ENCODE data around the gene ESF1.
"Not testable (repeated sequence)": the region's sequence is repeated elsewhere in the genome, so short reads cannot be mapped to it uniquely, and the experiment has no call there.

ESF1 gene

GRCh38 chr20:13775867-13776266 lies 8.9 kb downstream of the ESF1 start:
- Mint-ChIP-seq H3K27me3 (no peaks in the 10 kb centered on the region), H3K4me3 (no peak overlapping the region), H3K9me3 (no peaks in the 10 kb centered on the region), H3K27ac (no peak overlapping the region), H3K36me3 (peaks cover 39% of the 10 kb centered on the region), H3K4me1 (peaks cover 13% of the 10 kb centered on the region)
- CTCF ChIA-PET, result interaction anchor here (0.6 to 1.0 kb wide), 2 partner anchors 12 to 75 kb away, joined by 3 to 4 read pairs; no protein-coding TSS in a partner anchor
- DNase-seq, result no peak

GRCh38 chr20:13772529-13772928 lies 12.2 kb downstream of the ESF1 start:
- H3K27me3 Mint-ChIP-seq, result no peaks in the 10 kb centered on the region
- H3K4me3 Mint-ChIP-seq, result no peak overlapping the region
- peaks cover 41% of the 10 kb centered on the region for H3K36me3 Mint-ChIP-seq
- H3K27ac Mint-ChIP-seq, result no peak overlapping the region
- no peaks in the 10 kb centered on the region for H3K9me3 Mint-ChIP-seq
- peaks cover 3% of the 10 kb centered on the region for H3K4me1 Mint-ChIP-seq
- CTCF ChIA-PET, result interaction anchor here (0.6 to 1.8 kb wide), 9 partner anchors 9 to 847 kb away, joined by 3 to 10 read pairs (median 4); partner anchors contain the start of genes ESF1 and NDUFAF5
- DNase-seq, result no peak

DNA sequence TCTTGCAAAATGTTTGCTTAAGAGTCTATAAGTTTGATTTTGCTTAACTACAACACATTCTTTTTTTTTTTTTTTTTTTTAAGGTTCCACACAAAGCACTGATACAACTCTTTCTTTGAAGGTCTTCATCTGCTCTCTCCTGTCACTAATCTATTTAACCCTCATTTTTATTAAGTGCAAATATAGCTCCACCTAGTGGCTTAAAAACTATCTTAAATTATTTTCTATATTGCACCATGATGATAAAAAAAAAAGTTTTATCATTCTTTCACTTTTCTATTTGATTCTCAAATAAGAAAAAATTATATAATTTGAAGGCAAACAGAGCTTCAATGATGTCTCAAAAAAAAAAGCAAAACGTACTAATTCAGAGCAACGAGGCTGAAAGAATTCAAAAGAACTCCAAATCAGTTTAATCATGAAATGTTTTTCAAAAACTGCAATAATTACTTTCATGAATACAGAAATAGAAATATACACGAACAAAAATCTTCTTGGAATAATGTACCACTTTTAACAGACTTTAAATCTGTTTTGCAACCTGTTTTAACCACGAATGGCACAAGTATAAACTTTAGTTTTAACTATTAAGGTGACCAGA lies 12.8 kb downstream of the ESF1 start:
- Mint-ChIP-seq H3K27ac (no peak overlapping the region), H3K9me3 (no peaks in the 10 kb centered on the region), H3K4me3 (no peak overlapping the region), H3K36me3 (peaks cover 42% of the 10 kb centered on the region), H3K4me1 (no peaks in the 10 kb centered on the region), H3K27me3 (no peaks in the 10 kb centered on the region)
- no peak for DNase-seq
- CTCF ChIA-PET, result interaction anchor here (0.6 to 1.8 kb wide), 16 partner anchors 9 to 857 kb away, joined by 3 to 12 read pairs (median 4); partner anchors contain the start of genes ESF1 and NDUFAF5

GRCh38 chr20:13770141-13770540 lies 14.6 kb downstream of the ESF1 start:
- CTCF ChIA-PET, result interaction anchor here (0.9 to 1.1 kb wide), 2 partner anchors 15 to 21 kb away, joined by 3 read pairs; partner anchors contain the start of gene NDUFAF5
- H3K9me3 Mint-ChIP-seq, result peaks cover 4% of the 10 kb centered on the region
- no peak for DNase-seq
- no peak overlapping the region for H3K27ac Mint-ChIP-seq
- no peak overlapping the region for H3K4me3 Mint-ChIP-seq
- no peaks in the 10 kb centered on the region for H3K27me3 Mint-ChIP-seq
- H3K36me3 Mint-ChIP-seq, result peaks cover 48% of the 10 kb centered on the region
- H3K4me1 Mint-ChIP-seq, result peaks cover 9% of the 10 kb centered on the region

DNA sequence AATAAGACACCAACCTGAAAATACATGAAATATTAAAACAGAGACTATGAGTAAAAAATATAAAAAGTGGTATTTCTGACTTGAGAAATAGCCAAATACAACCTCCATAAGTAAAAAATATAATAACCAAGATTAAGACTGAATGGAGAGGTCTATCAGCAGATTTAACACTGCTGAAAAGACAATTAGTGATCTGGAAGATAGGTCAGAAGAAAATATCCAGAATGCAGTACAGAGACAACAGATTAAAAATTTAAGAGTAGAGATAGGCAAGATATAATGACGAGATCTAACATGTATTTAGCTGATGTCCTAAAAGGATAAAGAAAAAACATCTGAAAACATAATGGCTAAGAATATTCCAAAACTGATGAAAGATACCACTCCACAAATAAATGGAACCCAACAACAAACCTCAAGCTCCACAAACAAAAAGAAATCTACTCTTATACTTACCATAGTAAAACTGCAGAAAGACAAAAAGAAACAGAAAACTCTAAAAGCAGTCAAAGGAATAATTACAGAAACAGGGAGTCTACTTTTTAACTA lies 18.8 kb downstream of the ESF1 start:
- no peak overlapping the region for H3K27ac Mint-ChIP-seq
- DNase-seq, result no peak
- H3K9me3 Mint-ChIP-seq, result peaks cover 4% of the 10 kb centered on the region
- no peak overlapping the region for H3K4me3 Mint-ChIP-seq
- CTCF ChIA-PET, result interaction anchor here (1.2 kb wide), 1 partner anchor 11 kb away, joined by 3 read pairs; no protein-coding TSS in a partner anchor
- H3K27me3 Mint-ChIP-seq, result no peaks in the 10 kb centered on the region
- H3K36me3 Mint-ChIP-seq, result peaks cover 46% of the 10 kb centered on the region
- peaks cover 17% of the 10 kb centered on the region for H3K4me1 Mint-ChIP-seq

DNA sequence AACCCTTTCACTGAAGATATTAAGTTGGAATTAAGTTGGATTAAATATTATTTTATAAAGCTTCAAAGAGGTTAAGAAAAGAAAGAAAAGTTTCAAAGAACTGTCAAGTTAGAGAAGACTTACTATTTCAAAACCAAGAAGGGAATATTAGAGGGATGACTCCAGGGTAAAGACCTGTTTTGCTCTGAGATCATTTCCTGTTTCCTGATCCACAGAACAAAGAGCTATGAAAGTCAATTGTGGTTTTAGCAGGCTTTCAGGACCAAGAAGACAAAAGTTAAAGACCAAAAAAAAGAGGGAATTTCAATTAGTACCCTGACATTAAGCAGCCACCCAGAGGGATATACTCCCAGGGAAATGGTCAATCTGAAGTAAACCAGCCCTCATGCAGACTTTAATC lies 19.4 kb downstream of the ESF1 start:
- H3K36me3 Mint-ChIP-seq, result peaks cover 44% of the 10 kb centered on the region
- no peak overlapping the region for H3K4me3 Mint-ChIP-seq
- H3K9me3 Mint-ChIP-seq, result peaks cover 4% of the 10 kb centered on the region
- H3K4me1 Mint-ChIP-seq, result peaks cover 17% of the 10 kb centered on the region
- H3K27ac Mint-ChIP-seq, result peak overlapping the region; percentile 64
- DNase-seq, result no peak
- CTCF ChIA-PET, result interaction anchor here (1.2 kb wide), 1 partner anchor 12 kb away, joined by 3 read pairs; no protein-coding TSS in a partner anchor
- no peaks in the 10 kb centered on the region for H3K27me3 Mint-ChIP-seq

GRCh38 chr20:13760451-13760946 lies 24.2 kb downstream of the ESF1 start:
- CTCF ChIA-PET, H3K27me3 Mint-ChIP-seq, H3K4me3 Mint-ChIP-seq, H3K27ac Mint-ChIP-seq, H3K9me3 Mint-ChIP-seq, DNase-seq: not testable (repeated sequence)
- peaks cover 14% of the 10 kb centered on the region for H3K4me1 Mint-ChIP-seq
- peaks cover 34% of the 10 kb centered on the region for H3K36me3 Mint-ChIP-seq

- DNase-seq, result no peak
- H3K36me3 Mint-ChIP-seq, result peaks cover 23% of the 10 kb centered on the region
- H3K4me1 Mint-ChIP-seq, result peaks cover 3% of the 10 kb centered on the region
- no peaks in the 10 kb centered on the region for H3K9me3 Mint-ChIP-seq
- no peak overlapping the region for H3K4me3 Mint-ChIP-seq
- CTCF ChIA-PET, result interaction anchor here (0.6 kb wide), 1 partner anchor 13 kb away, joined by 3 read pairs; no protein-coding TSS in a partner anchor
- peak overlapping the region; percentile 60 for H3K27ac Mint-ChIP-seq
- H3K27me3 Mint-ChIP-seq, result no peaks in the 10 kb centered on the region
Measured at GRCh38 chr20:13758884-13759283, 25.8 kb downstream of the ESF1 start.

GRCh38 chr20:13756551-13756950 lies 28.2 kb downstream of the ESF1 start:
- Mint-ChIP-seq H3K27ac (no peak overlapping the region), H3K27me3 (no peaks in the 10 kb centered on the region), H3K4me3 (no peak overlapping the region), H3K36me3 (peaks cover 17% of the 10 kb centered on the region), H3K9me3 (no peaks in the 10 kb centered on the region), H3K4me1 (peaks cover 3% of the 10 kb centered on the region)
- CTCF ChIA-PET, result interaction anchor here (1.1 kb wide), 1 partner anchor 15 kb away, joined by 4 read pairs; no protein-coding TSS in a partner anchor
- DNase-seq, result no peak

DNA sequence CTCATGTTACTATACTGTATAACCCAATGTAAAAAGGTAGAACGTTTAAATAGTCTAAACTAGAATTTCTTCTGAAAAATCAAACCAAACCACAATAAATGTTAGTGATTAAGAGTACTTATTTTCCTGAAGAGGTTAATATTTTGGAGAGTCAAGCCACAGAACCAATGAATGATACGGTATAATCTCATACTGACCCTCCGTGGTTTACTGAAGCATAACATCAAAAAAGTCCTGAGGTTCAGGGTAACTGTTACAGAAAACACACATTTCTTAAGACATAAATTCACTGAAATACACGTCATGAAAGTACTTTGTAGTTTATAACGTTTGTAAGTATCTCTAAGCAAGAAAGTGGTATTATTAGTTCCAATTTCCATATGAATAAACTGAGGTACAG lies 28.9 kb downstream of the ESF1 start:
- no peak overlapping the region for H3K4me3 Mint-ChIP-seq
- peaks cover 17% of the 10 kb centered on the region for H3K36me3 Mint-ChIP-seq
- no peaks in the 10 kb centered on the region for H3K9me3 Mint-ChIP-seq
- H3K27ac Mint-ChIP-seq, result no peak overlapping the region
- no peak for DNase-seq
- peaks cover 3% of the 10 kb centered on the region for H3K4me1 Mint-ChIP-seq
- H3K27me3 Mint-ChIP-seq, result no peaks in the 10 kb centered on the region
- CTCF ChIA-PET, result no interaction called here

DNA sequence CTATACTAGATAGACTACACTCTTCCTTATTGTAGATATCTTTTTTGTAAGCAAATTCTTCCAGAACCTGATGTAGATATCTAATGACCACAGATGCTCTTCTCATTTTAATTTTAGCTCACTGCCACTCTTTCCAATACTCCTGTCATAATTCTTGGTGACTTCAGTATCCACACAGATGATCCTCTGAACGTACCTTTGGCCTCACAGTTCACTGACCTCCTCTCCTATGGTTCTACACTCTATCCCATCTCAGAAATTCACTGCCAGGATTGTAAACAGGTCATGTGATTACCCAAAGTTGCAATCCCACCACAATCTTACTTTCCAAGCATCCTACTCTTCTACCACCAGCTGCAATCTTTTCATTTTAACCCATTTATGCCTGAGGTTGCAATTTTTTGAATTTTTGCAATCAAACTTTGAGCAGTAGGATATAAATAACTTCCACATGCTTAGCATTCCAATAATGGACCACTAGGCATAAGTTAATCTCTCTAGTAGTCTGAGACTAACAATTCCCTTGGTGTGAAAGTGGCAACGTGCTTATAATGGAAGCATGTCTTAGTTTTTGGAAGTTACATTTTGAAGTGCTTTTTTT lies 31.2 kb downstream of the ESF1 start:
- Mint-ChIP-seq H3K36me3 (peaks cover 6% of the 10 kb centered on the region), H3K27ac (no peak overlapping the region)

DNA sequence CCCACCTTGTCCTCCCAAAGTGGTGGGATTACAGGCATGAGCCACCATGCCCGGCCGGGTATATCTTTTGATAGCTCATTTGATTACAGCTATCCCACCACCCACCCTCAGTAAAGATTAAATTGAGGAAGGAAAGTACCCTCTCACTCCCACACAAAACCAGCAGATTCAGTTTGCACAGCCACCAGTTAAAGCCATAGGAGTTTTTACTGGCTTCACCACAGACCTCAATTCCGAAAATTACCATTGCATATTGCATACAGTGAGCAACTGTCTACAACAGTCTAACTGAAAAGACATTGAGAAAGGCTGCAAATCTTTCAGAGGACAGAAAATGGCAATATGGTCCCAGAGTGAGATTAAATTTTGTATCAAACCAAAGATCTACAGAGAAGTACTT lies 34.9 kb downstream of the ESF1 start:
- H3K9me3 Mint-ChIP-seq, result no peaks in the 10 kb centered on the region
- no peak overlapping the region for H3K27ac Mint-ChIP-seq
- H3K27me3 Mint-ChIP-seq, result no peaks in the 10 kb centered on the region
- no peaks in the 10 kb centered on the region for H3K36me3 Mint-ChIP-seq
- DNase-seq, result no peak
- CTCF ChIA-PET, result no interaction called here
- H3K4me1 Mint-ChIP-seq, result no peaks in the 10 kb centered on the region
- H3K4me3 Mint-ChIP-seq, result no peak overlapping the region

More for the DNA sequence above, 31.2 kb downstream of the ESF1 start:
- CTCF ChIA-PET, result interaction anchor here (1.6 kb wide), 1 partner anchor 18 kb away, joined by 3 read pairs; no protein-coding TSS in a partner anchor
- Mint-ChIP-seq H3K27me3 (no peaks in the 10 kb centered on the region), H3K4me1 (no peaks in the 10 kb centered on the region), H3K9me3 (no peaks in the 10 kb centered on the region), H3K4me3 (no peak overlapping the region)
- no peak for DNase-seq

DNA sequence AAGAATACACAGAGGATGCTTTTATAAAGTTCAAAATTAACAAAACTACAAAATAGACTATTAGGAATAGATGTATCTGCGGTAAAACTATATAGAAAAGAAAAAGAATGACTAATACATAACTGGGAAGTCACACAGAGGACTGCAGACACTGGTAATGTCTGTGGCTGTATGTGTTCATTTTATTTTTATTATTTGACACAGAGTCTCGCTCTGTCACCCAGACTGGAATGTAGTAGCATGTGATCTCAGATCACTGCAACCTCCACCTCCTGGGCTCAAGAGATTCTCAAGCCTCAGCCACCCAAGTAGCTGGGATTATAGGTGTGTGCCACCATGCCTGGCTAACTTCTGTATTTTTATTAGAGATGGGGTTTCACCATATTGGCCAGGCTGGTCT lies 38.9 kb downstream of the ESF1 start:
- H3K27me3 Mint-ChIP-seq, result no peaks in the 10 kb centered on the region
- H3K4me1 Mint-ChIP-seq, result no peaks in the 10 kb centered on the region
- DNase-seq, result no peak
- no peak overlapping the region for H3K4me3 Mint-ChIP-seq
- peaks cover 3% of the 10 kb centered on the region for H3K9me3 Mint-ChIP-seq
- no peak overlapping the region for H3K27ac Mint-ChIP-seq
- peaks cover 13% of the 10 kb centered on the region for H3K36me3 Mint-ChIP-seq
- CTCF ChIA-PET, result no interaction called here

DNA sequence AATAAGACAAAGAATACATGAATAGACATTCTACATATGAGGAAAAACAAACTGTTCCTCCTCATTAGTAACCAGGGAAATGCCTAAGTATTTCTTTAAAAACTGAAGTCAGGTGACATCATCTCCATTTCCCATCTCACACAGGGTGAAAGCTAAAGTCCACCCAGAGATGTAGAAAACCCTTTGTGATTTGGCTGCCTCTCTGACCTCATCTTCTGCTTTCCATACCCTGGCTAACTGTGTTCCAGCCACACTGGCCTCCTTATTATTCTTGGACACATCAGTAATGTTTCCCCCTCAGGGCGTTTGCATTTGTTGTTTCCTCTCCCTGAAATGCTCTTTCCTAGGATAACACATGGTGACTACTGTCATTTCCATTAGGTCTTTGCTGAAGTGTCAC lies 40.4 kb downstream of the ESF1 start:
- no peak for DNase-seq
- Mint-ChIP-seq H3K36me3 (peaks cover 19% of the 10 kb centered on the region), H3K27ac (no peak overlapping the region)

More for the DNA sequence above, 40.4 kb downstream of the ESF1 start:
- Mint-ChIP-seq H3K27me3 (no peaks in the 10 kb centered on the region), H3K4me3 (no peak overlapping the region), H3K9me3 (peaks cover 3% of the 10 kb centered on the region), H3K4me1 (no peaks in the 10 kb centered on the region)
- CTCF ChIA-PET, result no interaction called here

Measured in activated naive CD4-positive, alpha-beta T cell treated with anti-CD3 and anti-CD28 coated beads, Interleukin-2, amount 10 ng/mL, durations not matched to agents 7 days and 5 days (primary cell).